Activated naive CD8-positive, alpha-beta T cell treated with anti-CD3 and anti-CD28 coated beads for 36 hours (primary cell): ENCODE data around the gene CCDC136. TPM values are rescaled to one million over a fixed set of nuclear protein-coding genes. Genes with fewer than 3 reads are reported as not detected.

Source experiments
- DNase-seq: peaks from one replicate; pipeline ENCODE4 v3.0.0; 2021
- H3K27ac Mint-ChIP-seq: one replicate; pipeline ENCODE4 v1.8.0; 2022; ENCODE audit warnings: mild to moderate bottlenecking, moderate library complexity, mixed read lengths
- H3K27me3 Mint-ChIP-seq: one replicate; pipeline ENCODE4 v1.8.0; 2022; ENCODE audit warnings: mild to moderate bottlenecking, mixed read lengths
- H3K36me3 Mint-ChIP-seq: one replicate; pipeline ENCODE4 v1.8.0; 2021; ENCODE audit warnings: mild to moderate bottlenecking, mixed read lengths
- H3K4me1 Mint-ChIP-seq: one replicate; pipeline ENCODE4 v1.8.0; 2021; ENCODE audit warnings: mixed read lengths
- H3K4me3 Mint-ChIP-seq: one replicate; pipeline ENCODE4 v1.8.0; 2022; ENCODE audit warnings: mild to moderate bottlenecking, moderate library complexity, mixed read lengths
- H3K9me3 Mint-ChIP-seq: one replicate; pipeline ENCODE4 v1.8.0; 2022; ENCODE audit warnings: mixed read lengths
- total RNA-seq, 2 experiments: library from RNA; stranded (reverse); gene quantifications; one replicate each; pipeline ENCODE4 v1.2.3, GENCODE V29; 2021

CCDC136 gene
- total RNA-seq, 2 experiments from 2014 or later = 10.8 to 11.0 TPM

- H3K36me3 Mint-ChIP-seq = no peaks in the 10 kb centered on the region
- H3K4me3 Mint-ChIP-seq = no peak overlapping the region
- no peak for DNase-seq
- no peak overlapping the region for H3K27ac Mint-ChIP-seq
- H3K4me1 Mint-ChIP-seq = peaks cover 4% of the 10 kb centered on the region
- H3K27me3 Mint-ChIP-seq = no peaks in the 10 kb centered on the region
- H3K9me3 Mint-ChIP-seq = no peaks in the 10 kb centered on the region
These were observed 48.0 kb downstream of the CCDC136 start for GRCh38 chr7:128839751-128840177.

- Mint-ChIP-seq H3K4me3 (no peak overlapping the region), H3K36me3 (no peaks in the 10 kb centered on the region), H3K27ac (no peak overlapping the region), H3K9me3 (no peaks in the 10 kb centered on the region), H3K27me3 (no peaks in the 10 kb centered on the region), H3K4me1 (peaks cover 4% of the 10 kb centered on the region)
- DNase-seq = no peak
These were observed 48.8 kb downstream of the CCDC136 start for GRCh38 chr7:128840326-128841170.

GRCh38 chr7:128841171-128841690 is 49.5 kb downstream of the CCDC136 start:
- H3K36me3 Mint-ChIP-seq = no peaks in the 10 kb centered on the region
- peaks cover 4% of the 10 kb centered on the region for H3K4me1 Mint-ChIP-seq
- no peak overlapping the region for H3K4me3 Mint-ChIP-seq
- H3K27ac Mint-ChIP-seq = no peak overlapping the region
- no peak for DNase-seq
- H3K9me3 Mint-ChIP-seq = no peaks in the 10 kb centered on the region
- no peaks in the 10 kb centered on the region for H3K27me3 Mint-ChIP-seq

- Mint-ChIP-seq H3K4me3 (no peak overlapping the region), H3K27ac (no peak overlapping the region), H3K36me3 (no peaks in the 10 kb centered on the region), H3K4me1 (peaks cover 4% of the 10 kb centered on the region), H3K27me3 (no peaks in the 10 kb centered on the region), H3K9me3 (no peaks in the 10 kb centered on the region)
- DNase-seq = peak; percentile 66
These were observed 50.3 kb downstream of the CCDC136 start for GRCh38 chr7:128841921-128842673.

DNA sequence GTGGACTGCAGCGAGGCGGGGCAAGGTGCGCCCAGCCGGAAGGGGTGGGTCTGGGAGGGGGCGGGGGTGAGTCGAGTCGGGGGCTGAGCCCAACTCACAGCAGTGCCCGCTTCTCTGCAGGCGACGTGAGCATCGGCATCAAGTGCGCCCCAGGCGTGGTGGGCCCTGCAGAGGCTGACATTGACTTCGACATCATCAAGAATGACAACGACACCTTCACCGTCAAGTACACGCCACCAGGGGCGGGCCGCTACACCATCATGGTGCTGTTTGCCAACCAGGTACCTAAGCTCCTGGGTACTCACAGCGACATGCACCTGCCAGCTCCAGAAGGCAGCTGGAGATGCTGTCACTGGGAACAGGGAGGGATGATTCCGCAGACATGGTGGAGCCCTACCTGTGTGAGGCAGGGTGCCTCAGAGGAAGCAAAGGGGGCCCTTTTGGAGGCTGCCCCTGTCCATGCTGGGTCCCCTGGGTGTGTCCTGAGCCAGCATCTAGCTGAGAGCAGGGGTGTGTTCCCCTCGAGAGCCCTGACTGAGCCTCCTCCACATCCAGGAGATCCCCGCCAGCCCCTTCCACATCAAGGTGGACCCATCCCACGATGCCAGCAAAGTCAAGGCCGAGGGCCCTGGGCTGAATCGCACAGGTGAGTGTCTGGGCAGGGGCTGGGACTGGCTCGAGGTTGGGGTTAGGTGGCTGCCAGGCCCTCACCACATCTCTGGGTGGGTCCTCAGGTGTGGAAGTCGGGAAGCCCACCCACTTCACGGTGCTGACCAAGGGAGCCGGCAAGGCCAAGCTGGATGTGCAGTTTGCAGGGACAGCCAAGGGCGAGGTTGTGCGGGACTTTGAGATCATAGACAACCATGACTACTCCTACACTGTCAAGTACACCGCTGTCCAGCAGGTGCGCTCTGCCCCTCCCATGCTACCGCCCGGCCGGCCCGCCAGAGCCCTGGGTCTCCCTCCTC is 51.2 kb downstream of the CCDC136 start:
- no peak overlapping the region for H3K4me3 Mint-ChIP-seq
- no peak for DNase-seq
- no peaks in the 10 kb centered on the region for H3K27me3 Mint-ChIP-seq
- no peak overlapping the region for H3K27ac Mint-ChIP-seq
- H3K9me3 Mint-ChIP-seq = no peaks in the 10 kb centered on the region
- H3K36me3 Mint-ChIP-seq = no peaks in the 10 kb centered on the region
- peaks cover 4% of the 10 kb centered on the region for H3K4me1 Mint-ChIP-seq

DNA sequence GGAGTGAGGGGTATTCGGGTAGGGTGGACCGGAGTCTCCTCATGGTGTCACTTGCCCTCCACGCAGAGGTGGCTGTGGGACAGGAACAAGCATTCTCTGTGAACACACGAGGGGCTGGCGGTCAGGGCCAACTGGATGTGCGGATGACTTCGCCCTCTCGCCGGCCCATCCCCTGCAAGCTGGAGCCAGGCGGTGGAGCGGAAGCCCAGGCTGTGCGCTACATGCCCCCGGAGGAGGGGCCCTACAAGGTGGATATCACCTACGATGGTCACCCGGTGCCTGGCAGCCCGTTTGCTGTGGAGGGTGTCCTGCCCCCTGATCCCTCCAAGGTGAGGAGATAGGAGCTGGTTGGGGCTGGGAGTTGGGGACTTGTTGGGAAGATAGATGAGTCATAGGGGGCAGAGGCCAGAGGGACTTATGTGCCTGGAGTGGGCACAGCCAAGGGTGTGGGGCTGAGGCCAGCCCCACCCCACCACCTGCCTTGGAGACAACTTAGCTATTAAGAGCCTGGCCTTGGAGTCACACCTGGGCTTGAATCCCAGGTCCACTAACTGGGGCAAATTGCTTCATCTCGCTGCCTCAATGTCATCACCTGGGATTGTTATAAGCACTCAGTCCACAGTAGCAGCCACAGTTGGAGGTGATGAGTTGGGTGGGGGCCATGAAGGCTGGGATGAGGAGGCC is 52.3 kb downstream of the CCDC136 start:
- no peaks in the 10 kb centered on the region for H3K36me3 Mint-ChIP-seq
- H3K27ac Mint-ChIP-seq = no peak overlapping the region
- no peaks in the 10 kb centered on the region for H3K27me3 Mint-ChIP-seq
- peaks cover 4% of the 10 kb centered on the region for H3K4me1 Mint-ChIP-seq
- no peaks in the 10 kb centered on the region for H3K9me3 Mint-ChIP-seq
- no peak for DNase-seq
- H3K4me3 Mint-ChIP-seq = no peak overlapping the region

GRCh38 chr7:128844777-128845311 is 53.1 kb downstream of the CCDC136 start:
- Mint-ChIP-seq H3K27ac (no peak overlapping the region), H3K9me3 (no peaks in the 10 kb centered on the region), H3K4me3 (no peak overlapping the region), H3K4me1 (peaks cover 4% of the 10 kb centered on the region), H3K36me3 (no peaks in the 10 kb centered on the region), H3K27me3 (no peaks in the 10 kb centered on the region)
- DNase-seq = no peak

DNA sequence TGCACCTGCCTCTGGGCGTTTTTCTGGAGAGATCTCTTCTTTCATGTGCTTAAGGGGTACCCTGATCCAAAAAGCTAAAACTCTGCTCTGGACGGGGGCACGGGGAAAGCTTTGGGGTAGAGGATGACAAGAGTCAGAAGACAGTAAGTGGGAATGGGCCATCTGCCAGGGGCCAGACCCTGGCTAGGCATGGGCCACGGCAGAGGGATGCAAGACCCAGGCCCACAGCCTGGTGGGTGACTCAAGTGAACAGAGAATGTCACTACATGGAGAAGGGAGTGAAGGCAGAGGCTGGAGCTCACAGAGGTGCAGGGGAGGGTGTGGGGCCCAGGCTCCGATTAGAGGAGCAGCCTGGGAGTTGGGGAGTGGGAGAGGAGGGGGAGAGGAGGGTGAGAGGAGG is 53.7 kb downstream of the CCDC136 start:
- H3K4me1 Mint-ChIP-seq = peaks cover 4% of the 10 kb centered on the region
- H3K27ac Mint-ChIP-seq = no peak overlapping the region
- no peak for DNase-seq
- H3K9me3 Mint-ChIP-seq = no peaks in the 10 kb centered on the region
- no peaks in the 10 kb centered on the region for H3K27me3 Mint-ChIP-seq
- no peak overlapping the region for H3K4me3 Mint-ChIP-seq
- H3K36me3 Mint-ChIP-seq = no peaks in the 10 kb centered on the region

GRCh38 chr7:128845987-128846386 is 54.2 kb downstream of the CCDC136 start:
- Mint-ChIP-seq H3K4me3 (no peak overlapping the region), H3K36me3 (no peaks in the 10 kb centered on the region), H3K27ac (no peak overlapping the region), H3K4me1 (peaks cover 4% of the 10 kb centered on the region), H3K9me3 (no peaks in the 10 kb centered on the region), H3K27me3 (no peaks in the 10 kb centered on the region)
- no peak for DNase-seq

DNA sequence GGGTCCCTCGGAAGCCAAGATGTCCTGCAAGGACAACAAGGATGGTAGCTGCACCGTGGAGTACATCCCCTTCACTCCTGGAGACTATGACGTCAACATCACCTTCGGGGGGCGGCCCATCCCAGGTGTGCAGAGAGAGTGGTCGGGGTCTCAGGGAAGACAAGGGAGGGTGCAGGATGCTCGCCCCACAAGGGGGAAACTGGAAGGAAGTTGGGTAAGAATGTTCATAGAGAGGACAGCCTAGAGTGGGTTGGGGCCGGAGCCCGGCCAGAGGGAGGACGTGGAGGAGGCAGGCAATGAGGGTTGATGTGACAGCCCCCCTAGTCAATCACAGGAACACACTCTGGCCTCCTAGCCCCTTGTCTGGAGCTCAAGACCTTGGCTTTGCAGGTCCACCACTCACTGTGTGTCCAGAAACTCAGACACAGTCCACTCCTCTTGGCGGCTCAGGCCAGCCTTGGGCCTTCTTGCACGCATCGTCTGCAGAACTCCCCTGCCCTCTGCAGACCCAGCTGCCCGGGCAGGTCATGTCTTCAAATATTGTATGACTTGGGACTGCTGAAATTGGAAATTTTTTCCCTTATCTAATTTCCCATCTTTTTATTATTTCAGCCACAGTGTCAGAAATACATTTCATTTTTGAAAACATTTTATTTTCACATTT is 55.1 kb downstream of the CCDC136 start:
- H3K27me3 Mint-ChIP-seq = no peaks in the 10 kb centered on the region
- H3K27ac Mint-ChIP-seq = no peak overlapping the region
- H3K4me3 Mint-ChIP-seq = no peak overlapping the region
- H3K4me1 Mint-ChIP-seq = peaks cover 2% of the 10 kb centered on the region
- H3K36me3 Mint-ChIP-seq = no peaks in the 10 kb centered on the region
- H3K9me3 Mint-ChIP-seq = no peaks in the 10 kb centered on the region
- no peak for DNase-seq

DNA sequence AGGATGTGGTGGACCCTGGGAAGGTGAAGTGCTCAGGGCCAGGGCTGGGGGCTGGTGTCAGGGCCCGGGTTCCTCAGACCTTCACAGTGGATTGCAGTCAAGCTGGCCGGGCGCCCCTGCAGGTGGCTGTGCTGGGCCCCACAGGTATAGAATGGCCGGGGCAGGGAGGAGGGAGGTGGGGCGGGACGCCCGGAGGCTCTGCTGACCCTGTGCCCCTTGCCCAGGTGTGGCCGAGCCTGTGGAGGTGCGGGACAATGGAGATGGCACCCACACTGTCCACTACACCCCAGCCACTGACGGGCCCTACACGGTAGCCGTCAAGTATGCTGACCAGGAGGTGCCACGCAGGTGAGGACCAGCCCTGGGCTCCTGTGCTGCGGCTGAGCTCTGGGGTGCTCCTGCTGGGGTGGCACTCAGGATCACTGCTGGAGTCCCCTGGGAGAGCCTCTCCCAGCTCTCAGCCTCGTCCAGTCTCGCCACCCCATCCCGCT is 56.0 kb downstream of the CCDC136 start:
- Mint-ChIP-seq H3K27me3 (no peaks in the 10 kb centered on the region), H3K27ac (no peak overlapping the region), H3K4me1 (no peaks in the 10 kb centered on the region), H3K4me3 (no peak overlapping the region), H3K9me3 (no peaks in the 10 kb centered on the region), H3K36me3 (no peaks in the 10 kb centered on the region)
- no peak for DNase-seq

DNA sequence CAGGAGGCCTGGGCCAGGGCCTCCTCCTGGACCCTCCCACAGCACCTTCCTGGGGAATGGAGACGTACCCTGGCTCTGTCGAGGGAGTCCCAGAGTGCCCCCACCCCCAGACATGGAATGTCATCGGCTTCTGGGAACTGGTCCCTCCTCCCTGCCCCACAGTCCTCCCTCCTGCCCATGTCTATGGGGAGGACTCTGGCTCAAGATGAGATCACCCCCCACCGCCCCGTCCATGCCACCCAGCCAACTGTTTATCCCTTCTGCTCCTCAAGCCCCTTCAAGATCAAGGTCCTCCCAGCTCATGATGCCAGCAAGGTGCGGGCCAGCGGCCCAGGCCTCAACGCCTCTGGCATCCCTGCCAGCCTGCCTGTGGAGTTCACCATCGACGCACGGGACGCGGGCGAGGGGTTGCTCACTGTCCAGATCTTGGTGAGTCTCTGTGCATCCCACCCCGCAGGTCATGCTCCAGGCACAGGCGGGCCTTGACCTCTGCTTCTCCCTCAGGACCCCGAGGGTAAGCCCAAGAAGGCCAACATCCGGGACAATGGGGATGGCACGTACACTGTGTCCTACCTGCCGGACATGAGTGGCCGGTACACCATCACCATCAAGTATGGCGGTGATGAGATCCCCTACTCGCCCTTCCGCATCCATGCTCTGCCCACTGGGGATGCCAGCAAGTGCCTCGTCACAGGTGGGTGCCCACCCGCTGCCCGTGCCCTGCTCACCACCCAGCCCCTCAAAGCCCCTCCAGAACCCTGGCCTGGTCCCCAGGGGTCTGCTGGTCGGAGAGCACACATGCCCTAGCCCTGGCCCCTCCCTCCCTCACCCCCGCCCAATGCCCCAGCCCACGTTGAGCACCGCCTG is 56.8 kb downstream of the CCDC136 start:
- no peak overlapping the region for H3K27ac Mint-ChIP-seq
- no peaks in the 10 kb centered on the region for H3K36me3 Mint-ChIP-seq
- no peaks in the 10 kb centered on the region for H3K4me1 Mint-ChIP-seq
- no peak overlapping the region for H3K4me3 Mint-ChIP-seq
- no peak for DNase-seq
- H3K9me3 Mint-ChIP-seq = no peaks in the 10 kb centered on the region
- no peaks in the 10 kb centered on the region for H3K27me3 Mint-ChIP-seq

DNA sequence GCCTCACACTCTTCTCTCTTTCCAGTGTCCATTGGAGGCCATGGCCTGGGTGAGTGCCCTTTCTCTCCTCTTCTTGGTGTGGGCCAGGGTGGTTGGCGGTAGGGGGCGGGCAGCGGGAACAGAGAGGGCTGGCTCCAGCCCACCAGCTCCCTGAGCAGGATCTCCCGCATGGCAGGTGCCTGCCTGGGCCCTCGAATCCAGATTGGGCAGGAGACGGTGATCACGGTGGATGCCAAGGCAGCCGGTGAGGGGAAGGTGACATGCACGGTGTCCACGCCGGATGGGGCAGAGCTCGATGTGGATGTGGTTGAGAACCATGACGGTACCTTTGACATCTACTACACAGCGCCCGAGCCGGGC is 57.4 kb downstream of the CCDC136 start:
- Mint-ChIP-seq H3K4me3 (no peak overlapping the region), H3K4me1 (no peaks in the 10 kb centered on the region), H3K27ac (no peak overlapping the region), H3K9me3 (no peaks in the 10 kb centered on the region), H3K36me3 (no peaks in the 10 kb centered on the region), H3K27me3 (no peaks in the 10 kb centered on the region)
- DNase-seq = no peak
